Endothelial cell of umbilical vein (primary cell): ENCODE data around the gene WNT11. TPM values are rescaled to one million over a fixed set of nuclear protein-coding genes. Genes with fewer than 3 reads are reported as not detected.

Experiments
- BruUV-seq: library from RNA; stranded (reverse); fragments of 400-500 nt; replicated peaks from 2 replicates; lab custom pipeline; 2021; lab: Mats Ljungman, UMichigan
- CTCF ChIA-PET: fragments of 300-600, 350-600 bp; sonication (Branson Sonifier 250); formaldehyde crosslinking; loops from one replicate; lab custom pipeline; 2021; ENCODE audit warnings: antibody characterized with exemption, inconsistent platforms; lab: Charles Lee
- POLR2A ChIA-PET: fragments of 300-600, 350-600 bp; sonication (Branson Sonifier 250); formaldehyde crosslinking; loops from one replicate; lab custom pipeline; 2021; ENCODE audit warnings: antibody characterized with exemption, inconsistent platforms; lab: Charles Lee
- DNase-seq: peaks from one replicate; pipeline ENCODE4 v3.0.0-alpha.2; 2011; ENCODE audit warnings: low read depth, low spot score
- FAIRE-seq: peaks from 2 replicates; lab custom pipeline; 2011; peaks lifted over from hg19 to GRCh38; lab: Jason Lieb, UNC
- H2AFZ ChIP-seq: 2 replicates; pipeline ENCODE4 v1.6.0; 2012; ENCODE audit warnings: low read depth, low read length, control low read depth, inconsistent platforms
- H3K27ac ChIP-seq: 2 replicates; pipeline ENCODE4 v1.5.1; 2011; ENCODE audit warnings: low read depth, mild to moderate bottlenecking, control low read depth, low read length, moderate library complexity; ENCODE audit not compliant: insufficient read depth
- H3K27me3 ChIP-seq, 2 experiments: 2 replicates each; pipeline versions ENCODE4 v1.6.0 to v1.6.1; 2011; ENCODE audit warnings: low read length in 2 of 2, mixed read lengths in 1 of 2; ENCODE audit not compliant: control insufficient read depth in 2 of 2, insufficient read depth in 2 of 2
- H3K36me3 ChIP-seq, 2 experiments: 2 replicates in 1 of 2; 3 replicates in 1 of 2; pipeline ENCODE4 v1.5.1; 2011; ENCODE audit warnings: low read length in 2 of 2, mild to moderate bottlenecking in 1 of 2, moderate library complexity in 1 of 2; ENCODE audit not compliant: control insufficient read depth in 2 of 2, insufficient read depth in 2 of 2; ENCODE audit errors: extremely low read depth in 1 of 2
- H3K4me1 ChIP-seq: 3 replicates; pipeline ENCODE4 v1.5.1; 2011; ENCODE audit warnings: mild to moderate bottlenecking, low read length; ENCODE audit not compliant: control insufficient read depth, insufficient read depth; ENCODE audit errors: extremely low read depth
- H3K4me2 ChIP-seq: 2 replicates; pipeline ENCODE4 v1.6.1; 2011; ENCODE audit warnings: low read length, control low read depth, mixed read lengths; ENCODE audit not compliant: insufficient read depth
- H3K4me3 ChIP-seq, 3 experiments: fragments of 200-600 bp in 1 of 3; sonication (generic), shearing (Covaris generic) in 1 of 3; replicated peaks in 1 of 3; 2 replicates each; pipeline ENCODE4 v1.5.1; 2011 to 2016; ENCODE audit warnings: control low read depth in 3 of 3, low read length in 3 of 3, mild to moderate bottlenecking in 2 of 3, inconsistent platforms in 1 of 3, low read depth in 1 of 3, moderate library complexity in 1 of 3; ENCODE audit not compliant: insufficient read depth in 1 of 3
- H3K79me2 ChIP-seq: 2 replicates; pipeline ENCODE4 v1.6.0; 2012; ENCODE audit warnings: low read length, inconsistent platforms; ENCODE audit not compliant: control insufficient read depth, insufficient read depth
- H3K9ac ChIP-seq: replicated peaks from 2 replicates; pipeline ENCODE3; 2011; ENCODE audit warnings: low read length, control low read depth; ENCODE audit not compliant: insufficient read depth; ENCODE audit errors: extremely low read depth
- H3K9me1 ChIP-seq: replicated peaks from 3 replicates; pipeline ENCODE4 v1.6.0; 2011; ENCODE audit warnings: mild to moderate bottlenecking, low read length; ENCODE audit not compliant: control insufficient read depth, insufficient read depth; ENCODE audit errors: extremely low read depth
- H3K9me3 ChIP-seq: replicated peaks from 2 replicates; pipeline ENCODE4 v1.5.1; 2012; ENCODE audit warnings: low read length, inconsistent platforms; ENCODE audit not compliant: control insufficient read depth, insufficient read depth
- H4K20me1 ChIP-seq: replicated peaks from 2 replicates; pipeline ENCODE3; 2011; ENCODE audit warnings: mild to moderate bottlenecking, low read length; ENCODE audit not compliant: control insufficient read depth, insufficient read depth; ENCODE audit errors: extremely low read depth
- EZH2 ChIP-seq: IDR thresholded peaks from 2 replicates; pipeline ENCODE4 v1.6.1; 2012; ENCODE audit warnings: borderline replicate concordance, low read depth, mild to moderate bottlenecking, moderate library complexity, low read length, inconsistent platforms; ENCODE audit not compliant: severe bottlenecking
- FOS ChIP-seq: IDR thresholded peaks from 2 replicates; pipeline ENCODE4 v1.6.1; 2011; ENCODE audit warnings: mild to moderate bottlenecking, low read length, moderate library complexity, borderline replicate concordance; ENCODE audit not compliant: insufficient read depth
- GATA2 ChIP-seq: IDR thresholded peaks from 2 replicates; pipeline ENCODE4 v1.7.0; 2011; ENCODE audit warnings: low read depth, mild to moderate bottlenecking, moderate library complexity, mixed read lengths, low read length; ENCODE audit not compliant: insufficient read length, insufficient read depth
- JUN ChIP-seq: IDR thresholded peaks from 2 replicates; pipeline ENCODE4 v1.6.1; 2011; ENCODE audit warnings: borderline replicate concordance, low read depth; ENCODE audit not compliant: insufficient read length, insufficient read depth
- MAX ChIP-seq: IDR thresholded peaks from 2 replicates; pipeline ENCODE4 v1.6.1; 2011; ENCODE audit not compliant: insufficient read depth, insufficient read length
- MYC ChIP-seq: IDR thresholded peaks from one replicate; pipeline ENCODE4 v1.6.1; 2011; ENCODE audit warnings: mild to moderate bottlenecking, low read depth, low read length
- POLR2A ChIP-seq: IDR thresholded peaks from 2 replicates; pipeline ENCODE4 v1.6.1; 2012; ENCODE audit warnings: low read depth, mild to moderate bottlenecking, control low read depth, low read length
- POLR2AphosphoS5 ChIP-seq: IDR thresholded peaks from 2 replicates; pipeline ENCODE4 v1.6.1; 2012; ENCODE audit warnings: low read depth, mild to moderate bottlenecking, control low read depth, low read length, moderate library complexity; ENCODE audit not compliant: insufficient read depth
- dilution Hi-C: fragments of 300-500 bp; cut with MboI; formaldehyde crosslinking; loops from one replicate; pipeline ENCODE4 v1.15.0; 2019; ENCODE audit warnings: low sequenced_read_pairs; ENCODE audit not compliant: extremely low pct_ligation_motif_present
- intact Hi-C: fragments of 100-400 bp; cut with micrococcal nuclease; formaldehyde crosslinking; loops from one replicate; pipeline ENCODE4 v1.10.0; 2022
- polyA plus RNA-seq, 4 experiments: library from polyadenylated mRNA; depleted of rRNA in 3 of 4; stranded (reverse) in 3 of 4; unstranded in 1 of 4; fragments of >200 nt; gene quantifications; 2 replicates each; pipeline versions ENCODE4 v1.2.1 to v1.2.3, GENCODE V29; 2011 to 2012; ENCODE audit warnings: missing spikeins in 1 of 4
- total RNA-seq: library from RNA; stranded (reverse); gene quantifications from 2 replicates; pipeline ENCODE4 v1.2.3, GENCODE V29; 2021

Gene WNT11
- total and polyA plus RNA-seq, 2 donors (not counting 3 experiments of a cell fraction or from before 2014, with no cell fraction given) = not detected

GRCh38 chr11:76241243-76242000, 35.1 kb upstream of the WNT11 start:
- H3K9me3 ChIP-seq = no peaks in the 10 kb centered on the region
- POLR2A ChIA-PET = no interaction called here
- no peaks in the 10 kb centered on the region for H4K20me1 ChIP-seq
- no peaks in the 10 kb centered on the region for H3K79me2 ChIP-seq
- no peak overlapping the region for H3K4me2 ChIP-seq
- BruUV-seq = no TSS peak
- H3K9me1 ChIP-seq = no peaks in the 10 kb centered on the region
- CTCF ChIA-PET = no interaction called here
- dilution Hi-C loops (no loop called here), intact Hi-C loops (no loop called here)
- no peak overlapping the region for H3K27ac ChIP-seq
- no peaks in the 10 kb centered on the region for H3K36me3 ChIP-seq
- H3K9ac ChIP-seq = no peak overlapping the region
- no peaks in the 10 kb centered on the region for H3K27me3 ChIP-seq
- FAIRE-seq (no peak), DNase-seq (no peak)
- TF ChIP-seq EZH2 (no peak), GATA2 (peak; percentile 47), FOS (peak; percentile 18)
- peaks cover 10% of the 10 kb centered on the region for H3K4me1 ChIP-seq
- peak overlapping the region; percentile 43 for H2AFZ ChIP-seq
- no peak overlapping the region for H3K4me3 ChIP-seq

- Histone ChIP-seq H2AFZ (peak overlapping the region; percentile 13), H3K79me2 (no peaks in the 10 kb centered on the region), H3K4me2 (no peak overlapping the region), H3K4me1 (peaks cover 11% of the 10 kb centered on the region), H4K20me1 (no peaks in the 10 kb centered on the region), H3K36me3 (no peaks in the 10 kb centered on the region), H3K27me3 (no peaks in the 10 kb centered on the region), H3K9me3 (no peaks in the 10 kb centered on the region), H3K27ac (no peak overlapping the region), H3K9me1 (no peaks in the 10 kb centered on the region), H3K4me3 (no peak overlapping the region), H3K9ac (no peak overlapping the region)
- ChIA-PET POLR2A (no interaction called here), CTCF (interaction anchor here (1.0 kb wide), 1 partner anchor 33 kb away, joined by 4 read pairs; no protein-coding TSS in a partner anchor)
- DNase-seq = no peak
- no TSS peak for BruUV-seq
- TF ChIP-seq MAX (no peak), MYC (no peak), POLR2AphosphoS5 (no peak), POLR2A (no peak), EZH2 (no peak), JUN (no peak)
- intact Hi-C loops (no loop called here), dilution Hi-C loops (no loop called here)
- no peak for FAIRE-seq
These were observed 34.4 kb upstream of the WNT11 start for GRCh38 chr11:76240666-76241065.
